Measurements from ENCODE around the gene ITGAE.

ITGAE gene

DNA sequence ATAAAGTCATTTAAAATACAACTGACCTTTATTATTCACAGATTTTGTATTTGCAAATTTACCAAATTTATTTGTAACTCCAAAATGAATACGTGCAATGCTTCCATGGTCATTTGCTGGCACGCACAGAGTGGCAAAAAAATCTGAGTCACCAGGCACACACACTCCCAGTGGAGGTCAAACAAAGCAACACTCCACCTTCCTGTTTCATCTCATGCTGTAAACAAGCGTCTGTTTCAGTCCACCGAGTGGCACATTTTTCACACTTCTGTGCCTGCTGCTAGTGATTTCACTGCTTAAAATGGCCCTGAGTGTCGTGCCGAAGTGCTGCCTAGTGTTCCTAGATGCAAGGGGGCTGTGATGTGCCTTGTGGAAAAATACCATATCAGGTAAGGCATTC lies 17.8 kb upstream of the ITGAE start:
- DNase-seq, result no peak

DNA sequence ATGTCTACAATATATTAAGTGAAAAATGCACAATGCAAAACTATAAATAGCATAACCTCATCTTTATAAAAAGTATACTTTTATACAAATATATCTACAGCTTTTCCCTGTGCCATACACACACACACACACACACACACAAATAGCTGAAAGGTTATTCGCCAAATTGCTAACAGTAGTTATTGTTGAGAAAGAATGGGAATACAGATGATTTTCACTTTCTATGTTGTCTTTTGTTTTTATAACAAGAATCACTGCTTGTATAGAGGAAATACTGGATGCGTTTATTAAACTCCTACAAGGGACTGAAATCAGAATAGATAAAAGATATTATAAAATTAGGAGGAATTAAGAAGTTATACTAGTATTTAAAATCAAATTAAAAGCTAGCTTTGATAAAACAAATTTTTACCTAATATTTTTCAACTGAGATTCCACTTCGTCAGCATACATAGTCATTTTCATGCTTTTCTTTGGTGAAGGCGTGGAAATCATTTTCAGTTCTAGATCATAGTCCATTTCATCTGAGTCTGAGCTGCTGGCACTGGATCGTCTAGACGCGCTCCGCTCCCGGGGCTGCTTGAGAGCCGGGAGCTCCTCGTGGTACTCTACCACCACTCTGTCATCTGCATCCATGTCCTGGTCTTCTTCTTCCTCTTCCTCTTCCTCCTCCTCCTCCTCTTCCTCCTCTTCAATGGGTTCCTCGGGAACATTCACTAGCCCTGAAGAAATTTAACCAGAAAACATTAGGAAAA lies 17.0 kb upstream of the ITGAE start:
- no peak for DNase-seq

GRCh38 chr17:3815925-3816324 lies 14.9 kb upstream of the ITGAE start:
- no peak for DNase-seq

DNA sequence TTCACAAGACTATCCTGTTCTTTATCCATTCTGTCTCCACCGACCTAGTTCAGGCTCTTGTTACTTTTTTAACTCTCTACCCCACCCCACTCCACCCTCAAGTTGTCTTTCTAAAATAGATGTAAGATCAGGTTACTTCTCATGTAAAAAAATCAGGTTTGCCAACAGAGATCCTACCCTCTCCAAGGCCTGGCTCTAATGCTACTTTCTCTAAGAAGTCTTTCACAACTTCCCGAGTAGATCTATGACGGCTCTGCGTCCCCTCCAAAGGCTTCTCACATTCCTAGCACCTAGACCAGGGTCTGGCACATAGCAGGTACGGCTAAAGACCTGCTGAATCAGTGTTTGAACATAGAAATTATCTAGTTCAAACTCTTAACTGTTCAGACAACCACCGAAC lies 14.1 kb upstream of the ITGAE start:
- DNase-seq, result no peak

DNA sequence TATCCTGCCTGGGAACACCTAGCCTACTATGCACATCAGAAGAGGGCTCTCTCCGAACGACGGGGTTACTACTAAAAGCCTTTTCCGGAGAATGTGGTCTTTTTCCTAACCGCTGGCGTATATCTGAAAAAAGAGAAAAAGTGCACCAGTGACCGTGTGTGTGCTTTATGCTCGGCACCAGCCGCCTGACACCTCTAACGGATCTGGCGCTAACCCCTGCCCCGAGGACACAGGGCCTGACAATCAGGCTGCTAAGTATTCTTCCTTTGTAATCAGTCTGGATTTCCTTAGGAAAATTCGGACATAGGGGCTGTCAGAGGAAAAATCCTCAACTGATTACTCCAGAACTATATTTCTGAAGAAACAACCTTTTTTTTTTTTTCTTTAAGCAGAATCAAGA lies 13.4 kb upstream of the ITGAE start:
- no peak for DNase-seq

DNA sequence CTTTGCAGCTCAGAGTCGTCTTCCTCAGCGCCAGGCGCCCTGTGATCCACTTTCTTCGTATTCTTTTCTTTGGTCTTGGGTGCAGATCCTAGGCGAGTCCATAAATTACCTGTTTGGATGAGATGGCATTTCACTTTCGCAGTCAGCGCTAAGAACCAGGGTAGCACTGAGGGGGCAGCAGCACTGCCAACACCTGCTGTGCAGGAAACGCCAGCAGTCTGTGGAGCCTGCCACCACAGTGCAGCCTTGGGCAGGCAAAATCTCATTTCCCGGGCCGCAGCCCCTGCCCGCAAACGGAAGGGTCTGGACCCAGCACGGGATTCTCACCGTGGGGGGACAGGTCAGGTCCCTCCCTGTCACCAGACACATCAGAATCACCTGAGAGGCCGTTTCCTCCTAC lies 12.2 kb upstream of the ITGAE start:
- no peak for DNase-seq

DNA sequence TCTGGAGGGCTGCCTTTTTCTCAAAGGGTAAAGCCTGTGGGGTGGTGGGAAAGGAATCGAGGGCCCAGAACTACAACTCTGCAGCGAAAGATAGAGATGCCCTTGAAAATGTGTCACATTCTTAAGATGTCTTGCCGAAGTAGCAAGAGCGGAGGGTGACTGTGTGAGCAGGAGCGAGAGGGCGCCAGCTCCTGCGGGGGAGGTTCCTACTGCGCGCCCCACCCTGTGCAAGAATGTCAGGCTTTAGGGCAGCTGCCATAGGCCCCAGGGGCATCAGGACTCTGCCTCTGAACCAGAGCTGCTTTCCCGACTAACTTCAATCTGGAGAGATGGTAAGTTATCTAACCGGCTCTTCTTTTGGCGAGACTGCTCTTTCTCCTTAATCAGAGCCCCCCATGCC lies 11.8 kb upstream of the ITGAE start:
- DNase-seq, result no peak

- DNase-seq, result no peak
Observed at GRCh38 chr17:3812284-3812683, 11.3 kb upstream of the ITGAE start.

DNA sequence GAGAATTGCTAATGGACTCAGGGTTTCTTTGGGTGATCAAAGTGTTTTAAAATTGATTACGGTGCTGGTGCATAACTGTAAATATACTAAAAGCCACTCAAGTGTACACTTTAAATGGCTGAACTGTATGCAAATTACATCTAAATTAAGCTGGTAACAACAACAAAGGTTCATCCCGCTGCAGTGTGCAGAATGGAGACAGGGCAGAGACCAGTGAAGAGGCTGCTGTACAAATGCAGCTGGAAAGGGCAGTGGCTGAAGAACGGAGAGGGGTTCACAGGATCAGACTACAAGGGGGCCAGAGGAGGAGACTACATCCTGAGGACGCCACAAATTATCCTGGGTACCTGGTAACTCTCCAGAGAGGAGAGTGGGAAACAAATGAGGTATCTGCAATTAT lies 9.0 kb upstream of the ITGAE start:
- no peak for DNase-seq

GRCh38 chr17:3809135-3809534 lies 8.1 kb upstream of the ITGAE start:
- no peak for DNase-seq

DNA sequence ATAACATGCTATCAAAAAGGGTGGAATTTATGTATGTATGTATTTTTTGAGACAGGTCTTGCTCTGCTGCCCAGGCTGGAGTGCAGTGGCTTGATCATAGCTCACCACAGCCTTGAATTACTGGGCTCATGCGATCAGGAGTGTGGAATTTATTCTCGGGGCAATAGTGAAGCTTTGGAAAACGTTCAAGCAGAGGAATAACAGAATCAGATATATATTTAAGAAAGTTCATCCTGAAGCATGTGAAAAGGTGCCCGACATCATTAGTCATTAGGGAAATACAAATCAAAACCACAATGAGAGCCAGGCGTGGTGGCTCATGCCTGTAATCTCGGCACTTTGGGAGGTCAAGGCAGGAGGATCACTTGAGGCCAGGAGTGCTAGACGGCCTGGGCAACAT lies 7.7 kb upstream of the ITGAE start:
- no peak for DNase-seq

DNA sequence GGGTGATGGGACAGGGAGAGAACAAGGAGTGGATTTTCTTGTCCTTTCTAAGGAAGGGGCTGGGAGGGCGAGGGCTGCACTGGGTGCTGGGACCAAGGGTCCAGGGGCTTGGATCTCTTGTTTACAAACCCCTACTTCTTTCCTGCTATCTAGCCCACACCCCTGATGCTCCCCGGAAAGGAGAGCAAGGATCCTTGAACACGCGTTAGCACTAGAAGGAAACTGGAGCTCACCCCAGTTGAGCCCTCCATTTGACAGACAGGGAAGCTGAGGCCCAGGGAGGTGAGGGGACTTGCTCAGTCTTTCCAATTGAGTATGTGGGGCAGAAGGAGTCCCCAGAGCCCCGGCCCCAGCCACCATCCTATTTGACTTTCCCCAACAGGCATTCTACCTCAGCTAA lies 4.6 kb upstream of the ITGAE start:
- DNase-seq, result no peak

DNA sequence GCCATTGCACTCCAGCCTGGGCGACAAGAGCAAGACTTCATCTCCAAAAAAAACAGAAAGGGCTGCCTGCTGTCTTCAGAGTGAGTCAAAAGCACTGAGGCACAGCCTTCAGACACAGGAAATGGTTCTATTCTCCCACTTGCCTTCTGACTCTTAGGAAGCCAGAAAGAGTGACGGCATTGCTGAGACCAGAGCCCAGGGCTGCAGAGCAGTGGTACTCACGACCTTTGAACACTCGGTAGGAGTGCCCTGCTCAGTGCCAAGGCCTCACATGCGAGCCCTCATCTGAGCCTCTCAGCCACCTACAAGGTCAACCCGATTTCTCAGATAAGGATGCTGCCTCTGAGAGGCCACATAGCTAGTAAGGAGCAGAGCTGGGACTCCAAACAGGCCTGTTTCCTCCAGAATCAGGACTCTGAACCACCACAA lies 3.5 kb upstream of the ITGAE start:
- DNase-seq, result no peak

DNA sequence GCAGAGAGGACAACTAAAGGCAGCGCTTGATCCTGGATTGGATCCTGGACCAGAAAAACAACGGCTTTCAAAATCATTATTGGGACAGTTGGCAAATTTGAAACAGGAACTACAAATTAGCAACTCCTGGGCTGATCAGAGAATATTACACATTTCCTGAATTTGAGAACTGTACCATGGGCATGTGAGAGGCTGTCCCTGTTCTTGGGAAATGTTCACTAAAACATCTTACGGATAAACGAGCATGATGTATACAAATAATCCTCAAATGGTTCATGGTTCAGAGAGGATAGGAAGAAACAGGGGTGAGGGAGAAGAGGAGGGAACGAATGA lies 2.3 kb upstream of the ITGAE start:
- DNase-seq, result no peak

DNA sequence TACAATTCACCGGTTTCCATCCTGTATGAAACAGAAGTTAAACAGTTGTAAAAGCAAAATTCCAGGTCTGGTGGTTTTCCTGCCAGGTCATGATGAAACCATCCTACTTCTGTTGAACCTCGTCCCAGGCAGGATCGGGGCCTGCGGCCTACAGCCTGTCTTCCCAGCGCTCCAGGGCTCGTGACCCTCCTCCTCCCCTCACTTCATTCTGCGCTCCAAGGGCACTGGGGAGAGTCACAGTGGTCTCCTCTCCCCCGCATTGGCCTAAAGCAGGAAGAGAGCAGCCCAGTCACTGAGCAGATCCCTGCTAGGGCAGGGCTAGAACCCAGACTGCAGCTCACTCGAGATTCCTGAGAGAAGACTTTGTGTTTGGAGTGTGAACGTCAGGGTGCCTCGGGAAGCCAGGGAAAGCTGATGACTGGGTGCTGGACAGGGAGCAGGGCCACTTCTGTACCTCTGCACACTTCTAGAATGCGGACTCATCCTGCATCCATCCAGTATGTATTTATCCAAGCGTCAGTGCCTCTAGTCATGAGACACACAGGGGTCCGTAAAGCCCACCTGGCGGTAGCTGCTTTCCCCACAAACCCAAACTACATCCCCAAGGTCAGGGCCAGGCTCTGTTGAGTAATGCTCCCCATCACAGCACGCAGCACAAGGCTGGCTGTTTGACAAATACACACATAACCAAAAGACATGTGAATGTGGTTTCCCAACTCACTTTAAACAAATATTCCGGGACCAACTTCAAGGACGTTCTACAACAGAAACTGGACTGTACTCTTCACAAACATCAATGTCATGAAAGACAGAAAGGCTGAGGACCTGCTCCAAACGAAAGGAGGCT lies 1.7 kb upstream of the ITGAE start:
- DNase-seq, result no peak

DNA sequence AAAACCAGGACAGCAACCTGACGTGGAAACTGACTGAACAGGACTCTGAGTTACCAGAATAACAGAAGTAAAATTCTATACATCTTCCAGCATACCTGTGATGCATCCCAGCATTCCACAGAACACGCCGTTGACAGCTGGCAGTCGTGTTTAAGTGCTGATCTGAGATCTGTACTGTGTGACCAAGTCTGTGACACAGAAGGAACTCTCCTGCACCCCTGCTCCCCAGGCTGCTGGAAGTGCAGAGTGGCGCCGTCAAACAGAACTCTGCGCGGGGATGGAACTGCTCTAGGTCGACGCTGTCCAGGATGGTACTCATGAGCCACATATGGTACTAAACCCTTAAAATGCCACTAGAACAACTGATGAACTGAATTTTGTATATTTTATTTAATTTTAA lies 804 bp upstream of the ITGAE start:
- no peak for DNase-seq

DNA sequence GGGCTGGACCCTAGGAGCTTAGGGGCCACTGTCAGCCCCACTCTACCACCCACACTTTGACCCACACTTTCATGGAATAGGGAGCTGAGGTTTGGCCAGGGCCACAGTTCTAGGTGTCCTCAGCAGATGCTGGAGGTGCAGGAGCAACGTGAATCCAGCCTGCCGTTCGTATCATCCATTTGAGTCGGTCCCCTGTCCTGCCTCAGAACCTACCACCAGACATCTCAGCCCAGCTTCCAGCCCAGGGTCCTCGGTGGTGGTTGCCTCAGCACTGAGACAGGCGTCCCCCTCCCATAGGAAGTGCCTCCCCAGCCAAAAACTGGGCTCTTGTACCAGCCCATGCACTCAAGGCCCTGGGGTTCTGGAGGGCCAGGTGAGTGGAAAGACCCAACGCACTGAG lies 359 bp upstream of the ITGAE start:
- DNase-seq, result no peak

- no peak for DNase-seq
Observed at GRCh38 chr17:3799181-3799945, 1.6 kb downstream of the ITGAE start.

- DNase-seq, result no peak
Observed at GRCh38 chr17:3798273-3799180, 2.5 kb downstream of the ITGAE start.

DNA sequence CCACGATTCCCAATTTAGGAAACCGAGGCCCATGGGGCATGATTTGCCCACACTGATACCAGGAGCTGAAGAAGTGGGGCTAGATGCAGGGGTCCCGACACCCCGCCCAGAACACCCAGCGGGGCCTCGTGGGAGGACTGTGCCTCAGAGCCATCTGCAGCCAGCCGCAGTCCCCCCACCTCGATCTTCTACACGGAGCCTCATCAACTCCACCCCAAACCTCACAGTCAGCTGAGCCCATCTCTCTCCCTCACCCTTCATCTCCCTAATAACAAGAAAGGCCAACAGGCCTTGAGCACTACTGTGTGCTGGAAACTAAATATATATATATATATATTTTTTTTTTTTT lies 4.2 kb downstream of the ITGAE start:
- DNase-seq, result no peak

DNA sequence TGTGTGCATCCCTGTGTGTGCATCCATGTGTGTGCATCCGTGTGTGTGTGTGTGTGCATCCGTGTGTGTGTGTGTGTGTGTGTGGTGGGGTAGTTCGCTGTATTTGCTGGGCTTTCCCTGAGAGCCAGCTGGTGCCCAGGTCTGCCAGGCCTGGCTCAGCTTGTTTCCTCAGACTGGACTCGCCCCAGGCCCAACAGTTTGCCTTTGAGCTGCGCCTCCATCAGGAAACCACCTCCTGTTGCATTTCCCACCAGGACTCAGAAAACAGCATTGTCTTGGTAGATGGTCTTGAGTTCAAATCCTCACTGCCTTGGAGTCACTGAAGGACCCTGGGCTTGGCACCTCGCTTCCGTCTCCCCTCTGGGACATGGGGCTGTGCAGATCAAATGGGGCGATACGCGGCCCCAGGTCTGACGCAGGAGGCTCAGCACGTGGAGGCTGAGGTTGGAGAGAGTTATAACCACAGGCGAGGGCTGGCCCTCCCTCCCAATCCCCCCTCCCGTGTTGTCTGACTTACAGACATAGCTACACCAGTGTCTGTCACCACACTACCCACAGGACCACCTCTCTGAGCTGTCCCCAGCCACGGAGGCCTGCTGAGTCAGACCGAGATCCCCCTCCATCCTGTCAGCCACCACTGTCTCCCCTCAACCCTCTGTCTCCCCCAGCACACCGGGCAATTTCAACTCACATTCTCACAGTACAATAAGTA lies 4.7 kb downstream of the ITGAE start:
- no peak for DNase-seq

GRCh38 chr17:3795390-3796102 lies 5.4 kb downstream of the ITGAE start:
- DNase-seq, result no peak
